ENCODE results near the gene PEX10.

PEX10 gene

GRCh38 chr1:2407166-2407990, 5.0 kb downstream of the PEX10 start:
- no peak for DNase-seq
- intact Hi-C loops (cut with DNase I), result no loop called here

GRCh38 chr1:2406451-2407041, 5.8 kb downstream of the PEX10 start:
- intact Hi-C loops (cut with DNase I), result no loop called here
- DNase-seq, result no peak

GRCh38 chr1:2405588-2406295, 6.6 kb downstream of the PEX10 start:
- DNase-seq, result no peak
- intact Hi-C loops (cut with DNase I), result no loop called here

- intact Hi-C loops (cut with DNase I), result no loop called here
These were observed 7.4 kb downstream of the PEX10 start for GRCh38 chr1:2404890-2405511.

GRCh38 chr1:2404142-2404889, 8.0 kb downstream of the PEX10 start:
- intact Hi-C loops (cut with DNase I), result no loop called here
- DNase-seq, result no peak

More at GRCh38 chr1:2404890-2405511, 7.4 kb downstream of the PEX10 start:
- DNase-seq, result no peak

- DNase-seq, result no peak
- intact Hi-C loops (cut with DNase I), result no loop called here
These were observed 9.1 kb downstream of the PEX10 start for GRCh38 chr1:2403273-2403672.

GRCh38 chr1:2402420-2402819, 9.9 kb downstream of the PEX10 start:
- no peak for DNase-seq
- intact Hi-C loops (cut with DNase I), result no loop called here

GRCh38 chr1:2400950-2401649, 11.3 kb downstream of the PEX10 start:
- DNase-seq, result no peak
- intact Hi-C loops (cut with DNase I), result no loop called here

- intact Hi-C loops (cut with DNase I), result no loop called here
- no peak for DNase-seq
These were observed 11.8 kb downstream of the PEX10 start for GRCh38 chr1:2400576-2400909.

- intact Hi-C loops (cut with DNase I), result no loop called here
- DNase-seq, result no peak
These were observed 12.3 kb downstream of the PEX10 start for GRCh38 chr1:2399890-2400575.

GRCh38 chr1:2398871-2399270, 13.5 kb downstream of the PEX10 start:
- DNase-seq, result no peak
- intact Hi-C loops (cut with DNase I), result no loop called here

GRCh38 chr1:2397007-2397679, 15.2 kb downstream of the PEX10 start:
- DNase-seq, result no peak
- intact Hi-C loops (cut with DNase I), result no loop called here

- no peak for DNase-seq
- intact Hi-C loops (cut with DNase I), result no loop called here
These were observed 15.9 kb downstream of the PEX10 start for GRCh38 chr1:2396476-2396875.

- no peak for DNase-seq
- intact Hi-C loops (cut with DNase I), result no loop called here
These were observed 16.3 kb downstream of the PEX10 start for GRCh38 chr1:2396059-2396458.

GRCh38 chr1:2395245-2395644, 17.1 kb downstream of the PEX10 start:
- DNase-seq, result no peak
- intact Hi-C loops (cut with DNase I), result no loop called here

GRCh38 chr1:2394761-2395160, 17.6 kb downstream of the PEX10 start:
- DNase-seq, result no peak
- intact Hi-C loops (cut with DNase I), result no loop called here

- intact Hi-C loops (cut with DNase I), result no loop called here
These were observed 18.1 kb downstream of the PEX10 start for GRCh38 chr1:2394220-2394619.

GRCh38 chr1:2393471-2393877, 18.9 kb downstream of the PEX10 start:
- no peak for DNase-seq
- intact Hi-C loops (cut with DNase I), result no loop called here

More at GRCh38 chr1:2394220-2394619, 18.1 kb downstream of the PEX10 start:
- no peak for DNase-seq

- intact Hi-C loops (cut with DNase I), result no loop called here
- DNase-seq, result no peak
These were observed 19.7 kb downstream of the PEX10 start for GRCh38 chr1:2392686-2393085.

Measured in posterior cingulate gyrus (tissue), 11 donors.